Activated CD4-positive, alpha-beta T cell treated with anti-CD3 and anti-CD28 coated beads, Interleukin-2, amount 50 U/mL, for 4 hours (primary cell): ENCODE measurements around the gene NAP1L3.

Source experiments
- DNase-seq, 2 experiments: peaks; one replicate each; pipeline ENCODE4 v3.0.0-alpha.2; 2020

NAP1L3 gene, protein sequence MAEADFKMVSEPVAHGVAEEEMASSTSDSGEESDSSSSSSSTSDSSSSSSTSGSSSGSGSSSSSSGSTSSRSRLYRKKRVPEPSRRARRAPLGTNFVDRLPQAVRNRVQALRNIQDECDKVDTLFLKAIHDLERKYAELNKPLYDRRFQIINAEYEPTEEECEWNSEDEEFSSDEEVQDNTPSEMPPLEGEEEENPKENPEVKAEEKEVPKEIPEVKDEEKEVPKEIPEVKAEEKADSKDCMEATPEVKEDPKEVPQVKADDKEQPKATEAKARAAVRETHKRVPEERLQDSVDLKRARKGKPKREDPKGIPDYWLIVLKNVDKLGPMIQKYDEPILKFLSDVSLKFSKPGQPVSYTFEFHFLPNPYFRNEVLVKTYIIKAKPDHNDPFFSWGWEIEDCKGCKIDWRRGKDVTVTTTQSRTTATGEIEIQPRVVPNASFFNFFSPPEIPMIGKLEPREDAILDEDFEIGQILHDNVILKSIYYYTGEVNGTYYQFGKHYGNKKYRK

DNA sequence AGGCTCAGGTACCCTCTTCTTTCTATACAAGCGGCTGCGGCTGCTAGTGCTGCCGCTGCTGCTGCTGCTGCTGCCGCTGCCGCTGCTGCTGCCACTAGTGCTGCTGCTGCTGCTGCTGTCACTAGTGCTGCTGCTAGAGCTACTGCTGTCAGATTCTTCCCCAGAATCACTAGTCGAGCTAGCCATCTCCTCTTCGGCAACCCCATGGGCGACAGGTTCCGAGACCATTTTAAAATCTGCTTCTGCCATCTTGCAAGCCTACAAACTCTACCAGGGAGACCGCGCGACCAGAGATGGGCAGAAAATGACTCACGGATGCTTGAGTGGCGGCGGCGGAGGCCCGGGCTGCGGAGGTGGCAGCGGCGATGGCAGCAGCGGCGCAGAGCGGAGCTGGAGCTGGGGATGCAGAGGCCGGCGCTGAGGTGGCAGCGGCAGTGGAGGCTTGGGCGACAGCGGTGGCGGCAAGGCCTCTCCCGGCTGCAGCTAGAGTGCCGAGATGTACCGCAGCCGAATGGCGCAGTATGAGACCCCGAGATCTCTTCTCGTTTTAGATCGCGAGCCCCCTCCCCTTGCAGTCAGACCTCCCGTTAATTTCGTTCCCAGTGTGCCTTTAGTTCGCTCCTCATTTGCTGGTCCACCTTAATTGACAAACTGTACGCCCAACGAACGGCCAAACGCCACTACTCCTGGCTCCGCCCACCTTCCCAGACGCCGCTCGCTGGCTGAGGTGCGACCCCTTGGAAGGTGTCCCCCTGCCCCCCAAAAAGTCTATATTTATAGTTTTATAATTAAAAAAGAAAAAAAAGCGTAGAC, at the start of gene NAP1L3:
Gene NAP1L3 (minus strand): TSS at position 523 of the 813 bp plus-strand sequence. CDS start 274 bp downstream, at position 249.
- DNase-seq: peak; percentile 39 to 44

DNA sequence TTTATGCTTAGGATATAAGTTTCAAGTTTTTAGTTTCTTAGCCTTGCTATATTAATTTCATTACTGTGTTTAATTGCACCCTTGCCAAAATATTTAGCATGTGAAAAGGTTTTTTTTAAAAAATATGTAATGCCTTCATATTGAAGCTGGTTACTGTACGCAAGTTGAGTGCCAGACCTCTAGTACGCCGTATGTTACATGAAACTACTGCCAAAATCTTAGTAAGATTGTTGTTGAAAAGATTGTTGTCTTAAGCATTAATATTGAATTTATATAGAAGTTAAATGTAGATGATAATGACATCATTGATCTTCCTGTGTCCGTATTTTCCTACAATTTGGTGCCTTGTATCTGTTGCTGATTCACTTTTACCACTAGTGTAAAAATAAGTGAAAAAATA, 37.7 kb upstream of the NAP1L3 start:
- DNase-seq: no peak

GRCh38 chrX:93703701-93704100, 30.3 kb upstream of the NAP1L3 start:
- DNase-seq: no peak

GRCh38 chrX:93695981-93696380, 22.6 kb upstream of the NAP1L3 start:
- DNase-seq: no peak

- DNase-seq: no peak
Observed at GRCh38 chrX:93673869-93674271, 492 bp upstream of the NAP1L3 start, which contains the start of gene FAM133A. Gene FAM133A, plus strand, starts transcription at chrX:93674206. Its CDS starts 35,214 bp downstream, at chrX:93709420.

DNA sequence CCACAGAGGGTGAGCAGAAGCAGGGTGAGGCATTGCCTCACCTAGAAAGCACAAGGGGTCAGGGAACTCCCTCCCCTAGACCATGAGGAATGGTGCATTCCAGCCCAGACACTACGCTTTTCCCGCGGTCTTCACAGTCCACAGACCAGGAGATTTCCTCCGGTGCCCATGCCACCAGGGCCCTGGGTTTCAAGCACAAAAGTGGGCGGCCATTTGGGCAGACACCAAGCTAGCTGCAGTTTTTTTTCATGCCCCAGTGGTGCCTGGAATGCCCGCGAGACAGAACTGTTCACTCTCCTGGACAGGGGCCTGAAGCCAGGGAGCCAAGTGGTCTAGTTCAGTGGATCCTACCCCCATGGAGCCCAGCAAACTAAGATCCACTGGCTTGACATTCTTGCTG, 12.8 kb downstream of the NAP1L3 start:
- no peak for DNase-seq

DNA sequence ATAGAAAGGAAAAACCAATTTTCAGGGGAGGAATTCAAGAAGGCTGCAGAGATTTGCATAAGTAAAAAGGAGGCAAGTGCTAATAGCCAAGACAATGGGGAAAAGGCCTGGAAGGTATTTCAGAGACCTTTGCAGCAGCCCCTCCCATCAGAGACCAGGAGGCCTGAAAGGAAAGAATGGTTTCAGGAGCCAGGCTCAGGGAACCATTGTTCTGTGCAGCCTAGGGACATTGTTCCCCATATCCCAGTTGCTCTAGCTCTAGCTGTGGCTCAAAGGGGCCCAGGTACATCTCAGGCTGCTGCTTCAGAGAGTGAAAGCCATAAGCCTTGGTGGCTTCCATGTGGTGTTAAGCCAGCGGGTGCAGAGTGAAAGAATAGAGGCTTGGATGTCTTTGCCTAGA, 24.0 kb downstream of the NAP1L3 start:
- no peak for DNase-seq

- DNase-seq: no peak
Observed at GRCh38 chrX:93637591-93637990, 35.8 kb downstream of the NAP1L3 start.
